ENCODE measurements around the gene TSACC.
A peak's percentile ranks its signal among the peaks of the same experiment; 100 is the strongest.
"Not testable (repeated sequence)": the region's sequence is repeated elsewhere in the genome, so short reads cannot be mapped to it uniquely, and the experiment has no call there.

The TSACC gene

GRCh38 chr1:156338180-156338976, at the start of gene TSACC, which contains the start of gene CCT3:
Gene TSACC (plus strand): TSS chr1:156338526. CDS start chr1:156339758, 1,232 bp downstream.
Gene CCT3 (minus strand): TSS chr1:156338292. CDS start chr1:156338184, 108 bp downstream.
- DNase-seq (ENCODE audit: low read depth): peak; percentile 99

GRCh38 chr1:156289857-156290256, 48.5 kb upstream of the TSACC start:
- DNase-seq (ENCODE audit: low read depth): no peak

DNA sequence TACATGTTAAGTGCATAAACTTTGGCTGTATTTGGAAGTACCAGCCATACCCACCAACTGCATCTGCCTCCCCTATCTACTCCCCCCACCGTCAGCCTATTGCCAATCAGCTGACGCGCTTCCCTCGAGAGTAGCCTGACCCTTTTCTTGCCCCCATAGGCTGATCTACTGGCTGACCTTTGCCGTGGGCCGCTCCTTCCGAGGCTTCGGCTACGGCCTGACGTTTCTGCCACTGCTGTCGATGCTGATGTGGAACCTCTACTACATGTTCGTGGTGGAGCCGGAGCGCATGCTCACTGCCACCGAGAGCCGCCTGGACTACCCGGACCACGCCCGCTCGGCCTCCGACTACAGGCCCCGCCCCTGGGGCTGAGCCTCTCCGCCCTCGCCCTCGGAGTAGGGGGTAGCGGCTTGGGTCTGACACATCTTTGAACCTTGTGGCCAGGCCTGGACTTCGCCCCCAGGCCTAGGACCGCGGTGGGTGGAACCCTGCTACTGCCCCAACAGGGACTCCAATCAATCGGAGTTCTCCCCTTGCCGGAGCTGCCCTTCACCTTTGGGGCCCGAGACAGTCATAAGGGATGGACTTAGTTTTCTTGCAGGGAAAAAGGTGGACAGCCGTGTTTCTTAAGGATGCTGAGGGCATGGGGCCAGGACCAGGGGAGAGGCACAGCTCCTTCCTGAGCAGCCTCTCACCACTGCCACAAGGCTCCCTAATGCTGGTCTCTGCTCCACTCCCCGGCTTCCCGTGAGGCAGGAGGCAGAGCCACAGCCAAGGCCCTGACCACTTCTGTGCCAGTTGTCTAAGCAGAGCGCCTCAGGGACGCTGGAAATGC, 46.9 kb upstream of the TSACC start:
- no peak for DNase-seq (ENCODE audit: low read depth)

GRCh38 chr1:156293098-156293434, 45.3 kb upstream of the TSACC start:
- DNase-seq (ENCODE audit: low read depth): no peak

GRCh38 chr1:156293895-156294294, 44.4 kb upstream of the TSACC start:
- no peak for DNase-seq (ENCODE audit: low read depth)

- DNase-seq (ENCODE audit: low read depth): no peak
Observed at GRCh38 chr1:156295391-156295947, 42.9 kb upstream of the TSACC start, which contains the start of gene GLMP. Gene GLMP (minus strand): TSS chr1:156295679. CDS start chr1:156295645, 34 bp downstream.

DNA sequence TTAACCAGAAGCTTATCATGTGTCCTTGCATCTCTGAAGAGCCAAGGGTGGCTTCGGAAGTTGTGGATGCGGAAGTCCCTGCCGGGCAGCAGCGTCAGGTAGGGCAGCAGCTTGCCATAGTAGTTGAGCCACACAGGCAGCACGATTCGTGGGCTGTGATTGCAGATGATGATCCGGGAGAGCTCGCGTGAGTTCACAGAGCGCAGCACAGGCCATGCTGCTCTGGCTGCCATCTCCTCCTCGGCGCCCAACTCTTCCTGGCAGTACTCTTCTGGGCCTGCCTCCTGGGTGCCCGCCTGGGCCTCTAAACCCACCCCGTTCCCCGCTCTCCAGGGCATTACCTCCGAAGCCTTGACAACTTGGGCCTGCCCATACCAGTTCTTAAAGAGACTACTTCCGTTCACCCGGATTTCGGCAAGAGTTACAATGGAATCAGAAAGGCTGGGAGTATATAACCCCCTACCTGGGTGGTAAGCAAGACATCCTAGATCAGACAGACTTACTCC, 39.4 kb upstream of the TSACC start, which contains the start of gene VHLL:
Gene VHLL, minus strand, starts transcription at position 456 of the 506 bp plus-strand sequence. Its CDS starts 118 bp downstream, at position 338.
- no peak for DNase-seq (ENCODE audit: low read depth)

GRCh38 chr1:156303241-156303640, 35.1 kb upstream of the TSACC start:
- no peak for DNase-seq (ENCODE audit: low read depth)

GRCh38 chr1:156305215-156305614, 33.1 kb upstream of the TSACC start:
- DNase-seq (ENCODE audit: low read depth): no peak

GRCh38 chr1:156308078-156308477, 30.2 kb upstream of the TSACC start:
- DNase-seq (ENCODE audit: low read depth): no peak

- no peak for DNase-seq (ENCODE audit: low read depth)
Observed at GRCh38 chr1:156310962-156311361, 27.4 kb upstream of the TSACC start.

GRCh38 chr1:156316909-156317308, 21.4 kb upstream of the TSACC start:
- no peak for DNase-seq (ENCODE audit: low read depth)

GRCh38 chr1:156319664-156320063, 18.7 kb upstream of the TSACC start:
- DNase-seq (ENCODE audit: low read depth): no peak

DNA sequence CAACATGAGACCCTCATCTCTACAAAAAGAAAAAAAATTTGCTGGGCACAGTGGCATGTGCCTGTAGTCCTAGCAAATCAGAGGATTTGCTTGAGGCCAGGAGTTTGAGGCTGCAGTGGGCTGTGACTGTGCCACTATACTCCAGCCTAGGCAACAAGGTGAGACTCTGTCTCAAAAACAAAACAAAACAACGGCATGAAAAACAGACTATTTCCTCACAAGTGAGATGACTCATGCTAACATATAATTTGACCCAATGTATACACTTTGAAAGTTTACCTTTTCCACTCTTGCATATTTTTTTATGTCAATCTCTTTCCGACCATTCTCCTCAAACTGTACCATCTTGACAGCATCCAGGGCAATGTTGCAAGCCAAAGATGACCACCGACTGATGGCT, 17.8 kb upstream of the TSACC start:
- no peak for DNase-seq (ENCODE audit: low read depth)

DNA sequence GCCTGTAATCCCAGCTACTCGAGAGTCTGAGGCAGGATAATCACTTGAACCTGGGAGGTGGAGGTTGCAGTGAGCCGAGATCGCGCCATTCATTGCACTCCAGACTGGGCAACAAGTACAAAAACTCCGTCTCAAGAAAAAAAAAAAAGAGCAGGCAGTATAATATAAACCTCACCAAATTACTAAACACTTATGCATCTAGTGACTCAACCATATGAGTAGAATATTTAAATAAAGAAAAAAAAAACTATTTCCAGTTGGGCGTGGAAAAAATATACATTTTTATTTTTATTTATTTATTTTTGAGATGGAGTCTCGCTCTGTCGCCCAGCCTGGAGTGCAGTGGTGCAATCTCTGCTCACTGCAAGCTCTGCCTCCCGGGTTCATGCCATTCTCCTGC, 15.1 kb upstream of the TSACC start:
- DNase-seq (ENCODE audit: low read depth): not testable (repeated sequence)

GRCh38 chr1:156336242-156336641, 2.1 kb upstream of the TSACC start:
- DNase-seq (ENCODE audit: low read depth): no peak

DNA sequence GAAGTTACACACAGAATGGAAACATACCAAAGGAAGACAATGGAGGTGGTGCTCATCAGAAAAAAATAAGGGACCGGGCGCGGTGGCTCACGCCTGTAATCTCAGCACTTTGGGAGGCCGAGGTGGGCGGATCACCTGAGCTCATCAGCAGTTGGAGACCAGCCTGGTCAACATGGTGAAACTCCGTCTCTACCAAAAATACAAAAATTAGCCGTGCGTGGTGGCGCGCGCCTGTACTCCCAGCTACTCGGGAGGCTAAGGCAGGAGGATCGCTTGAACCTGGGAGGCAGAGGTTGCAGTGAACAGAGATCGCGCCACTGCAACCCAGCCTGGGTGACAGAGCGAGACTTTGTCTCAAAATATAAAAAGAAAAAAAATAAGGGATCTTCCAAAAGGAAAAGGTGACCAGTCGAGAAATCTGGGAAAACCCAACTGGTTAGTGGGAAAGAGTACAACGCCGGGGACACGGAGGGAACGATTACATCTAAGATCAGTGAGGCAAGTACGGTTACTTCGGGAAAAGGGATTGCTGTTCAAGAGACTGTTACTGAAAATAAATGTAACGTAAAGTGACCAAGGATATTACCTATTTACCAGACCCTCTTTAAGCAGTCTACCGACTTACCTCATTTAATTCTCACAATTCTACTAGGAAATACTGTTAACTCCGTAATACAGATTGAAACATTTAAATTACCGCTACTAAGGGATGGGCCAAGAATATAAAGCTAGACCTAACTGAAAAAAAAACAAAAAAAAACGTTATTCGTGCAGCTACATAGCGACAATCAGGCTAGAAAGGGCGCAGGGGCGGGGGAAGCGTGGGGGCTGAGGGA, 1.1 kb upstream of the TSACC start:
- DNase-seq (ENCODE audit: low read depth): no peak

DNA sequence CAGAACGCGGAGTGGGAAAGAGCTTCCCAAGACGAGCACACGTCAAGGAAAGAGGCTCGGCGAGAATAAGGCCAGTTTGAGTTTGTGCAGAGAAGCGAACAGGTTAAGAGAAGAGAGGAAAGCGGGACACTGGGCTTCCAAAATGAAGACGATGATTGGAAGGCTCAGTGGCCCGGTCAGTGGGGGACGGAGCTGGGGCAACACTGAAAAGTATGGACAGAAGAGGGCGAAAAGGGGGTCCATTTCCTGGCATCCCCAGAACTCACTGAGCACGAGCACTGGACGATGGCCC, 492 bp upstream of the TSACC start:
- DNase-seq (ENCODE audit: low read depth): no peak

GRCh38 chr1:156342166-156342955, 4.0 kb downstream of the TSACC start:
- no peak for DNase-seq (ENCODE audit: low read depth)

GRCh38 chr1:156344409-156344808, 6.1 kb downstream of the TSACC start:
- DNase-seq (ENCODE audit: low read depth): no peak

DNA sequence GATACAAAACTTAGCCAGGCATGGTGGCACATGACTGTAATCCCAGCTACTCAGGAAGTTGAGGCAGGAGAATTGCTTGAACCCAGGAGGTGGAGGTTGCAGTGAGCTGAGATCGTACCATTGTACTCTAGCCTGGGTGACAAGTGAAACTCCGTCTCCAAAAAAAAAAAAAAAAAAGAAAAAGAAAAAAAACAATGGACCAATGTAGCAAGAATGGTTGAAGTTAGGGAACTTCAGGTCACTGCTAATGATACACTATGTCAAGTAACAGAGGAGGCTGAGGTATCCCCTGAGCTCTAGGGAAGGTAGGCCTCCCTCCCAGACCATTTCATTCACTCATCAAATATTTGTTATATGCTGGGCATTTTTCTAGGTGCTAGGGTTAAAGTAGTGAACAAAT, 7.7 kb downstream of the TSACC start:
- DNase-seq (ENCODE audit: low read depth): not testable (repeated sequence)

Data from HS-5 (cell line).